HCT116 (cell line): ENCODE measurements around the gene IGFBP6. TPM values are rescaled to one million over a fixed set of nuclear protein-coding genes. Genes with fewer than 3 reads are reported as not detected.

Source experiments
- ATAC-seq: fragments of 200-7000 bp; cut with Tn5 transposase; 2 replicates; pipeline ENCODE4 v1.9.1; 2020; ENCODE audit warnings: mild to moderate bottlenecking, moderate library complexity
- BruUV-seq: library from RNA; stranded (reverse); fragments of 400-500 nt; replicated peaks from 2 replicates; lab custom pipeline; 2021; lab: Mats Ljungman, UMichigan
- CTCF ChIA-PET: fragments of 300-600 bp; sonication (Branson Sonifier 250); formaldehyde crosslinking; loops from one replicate; lab custom pipeline; 2021; ENCODE audit warnings: antibody characterized with exemption; lab: Charles Lee
- POLR2A ChIA-PET: fragments of 300-600, 350-600 bp; sonication (Branson Sonifier 250); formaldehyde crosslinking; loops from one replicate; lab custom pipeline; 2021; ENCODE audit warnings: antibody characterized with exemption; lab: Charles Lee
- RAD21 ChIA-PET, 2 experiments: fragments of 300-600 bp; sonication (Branson Sonifier 250); formaldehyde crosslinking; loops; one replicate each; lab custom pipeline; 2023; ENCODE audit warnings: low total read pairs in 2 of 2; ENCODE audit not compliant: uncharacterized antibody in 2 of 2, unreplicated experiment in 2 of 2, low non-redundant PET in 1 of 2; lab: Charles Lee
- DNase-seq: peaks from one replicate; pipeline ENCODE4 v3.0.0-alpha.2; 2010; ENCODE audit warnings: low read depth, low spot score
- H2AFZ ChIP-seq: fragments of 200-600 bp; shearing (Covaris generic), sonication (generic); 2 replicates; pipeline ENCODE4 v1.6.1; 2017; ENCODE audit warnings: low read depth, mixed run types, mixed read lengths, antibody characterized with exemption, low read length; ENCODE audit not compliant: poor library complexity, severe bottlenecking
- H3K27ac ChIP-seq: 2 replicates; pipeline ENCODE4 v1.5.1; 2012; ENCODE audit warnings: low read depth, low read length
- H3K27me3 ChIP-seq: fragments of 200-600 bp; sonication (generic); 2 replicates; pipeline ENCODE4 v1.6.1; 2016; ENCODE audit warnings: mixed run types, low read length, mixed read lengths; ENCODE audit not compliant: insufficient read depth
- H3K36me3 ChIP-seq, 2 experiments: fragments of 200-500 bp in 1 of 2; fragments of 200-600 bp in 1 of 2; sonication (Bioruptor generic) in 1 of 2; sonication (generic) in 1 of 2; 2 replicates each; pipeline versions ENCODE4 v1.5.1 to v1.6.1; 2014 to 2016; ENCODE audit warnings: low read length in 2 of 2, inconsistent platforms in 1 of 2, mixed read lengths in 1 of 2, mixed run types in 1 of 2; ENCODE audit not compliant: insufficient read depth in 2 of 2, control insufficient read depth in 1 of 2
- H3K4me1 ChIP-seq, 2 experiments: fragments of 200-600 bp in 1 of 2; sonication (generic) in 1 of 2; 2 replicates each; pipeline versions ENCODE4 v1.5.1 to v1.6.1; 2012 to 2017; ENCODE audit warnings: low read length in 2 of 2, inconsistent platforms in 1 of 2, mild to moderate bottlenecking in 1 of 2, mixed read lengths in 1 of 2, mixed run types in 1 of 2, moderate library complexity in 1 of 2; ENCODE audit not compliant: insufficient read depth in 2 of 2, control insufficient read depth in 1 of 2
- H3K4me2 ChIP-seq: fragments of 200-600 bp; sonication (generic); 2 replicates; pipeline ENCODE4 v1.6.1; 2017; ENCODE audit warnings: mixed run types, low read length, mixed read lengths
- H3K4me3 ChIP-seq, 2 experiments: fragments of 200-600 bp in 1 of 2; sonication (generic) in 1 of 2; replicated peaks in 1 of 2; 2 replicates each; pipeline ENCODE4 v1.5.1; 2011 to 2016; ENCODE audit warnings: low read length in 2 of 2, control low read depth in 1 of 2, low read depth in 1 of 2, mild to moderate bottlenecking in 1 of 2, mixed read lengths in 1 of 2, mixed run types in 1 of 2
- H3K79me2 ChIP-seq: fragments of 200-600 bp; sonication (generic); 2 replicates; pipeline ENCODE4 v1.6.1; 2017; ENCODE audit warnings: mild to moderate bottlenecking, mixed run types, low read length, moderate library complexity, mixed read lengths; ENCODE audit not compliant: insufficient read depth
- H3K9ac ChIP-seq: fragments of 200-600 bp; sonication (generic); 2 replicates; pipeline ENCODE4 v1.6.1; 2016; ENCODE audit warnings: low read length, mixed read lengths
- H3K9me2 ChIP-seq: fragments of 200-600 bp; sonication (generic), shearing (Covaris generic); 2 replicates; pipeline ENCODE4 v1.6.1; 2017; ENCODE audit warnings: mixed run types, mild to moderate bottlenecking, moderate library complexity; ENCODE audit not compliant: insufficient read depth
- H3K9me3 ChIP-seq, 2 experiments: fragments of 200-500 bp in 1 of 2; fragments of 200-600 bp in 1 of 2; sonication (Bioruptor generic) in 1 of 2; sonication (generic) in 1 of 2; 2 replicates each; pipeline ENCODE4 v1.6.1; 2014 to 2017; ENCODE audit warnings: low read length in 2 of 2, mixed read lengths in 2 of 2, inconsistent platforms in 1 of 2, low read depth in 1 of 2, mild to moderate bottlenecking in 1 of 2, mixed run types in 1 of 2, moderate library complexity in 1 of 2; ENCODE audit not compliant: control insufficient read depth in 1 of 2, insufficient read depth in 1 of 2
- H4K20me1 ChIP-seq: fragments of 200-600 bp; sonication (generic), shearing (Covaris generic); 2 replicates; pipeline ENCODE4 v1.6.1; 2017; ENCODE audit warnings: mixed run types, mild to moderate bottlenecking, moderate library complexity; ENCODE audit not compliant: insufficient read depth
- ATF3 ChIP-seq: IDR thresholded peaks from 2 replicates; pipeline ENCODE4 v1.6.1; 2012
- CTCF ChIP-seq, 3 experiments: fragments of 200-600 bp in 1 of 3; sonication (generic) in 1 of 3; IDR thresholded peaks in 2 of 3; conservative IDR thresholded peaks in 1 of 3; 2 replicates each; pipeline ENCODE4 v1.5.1; 2012 to 2017; ENCODE audit warnings: low read depth in 2 of 3, low read length in 2 of 3, antibody characterized with exemption in 1 of 3, borderline replicate concordance in 1 of 3, control low read depth in 1 of 3, mild to moderate bottlenecking in 1 of 3, mixed read lengths in 1 of 3, mixed run types in 1 of 3, moderate library complexity in 1 of 3; ENCODE audit not compliant: insufficient read depth in 1 of 3
- EGR1 ChIP-seq: IDR thresholded peaks from 2 replicates; pipeline ENCODE4 v1.6.1; 2012; ENCODE audit warnings: low read depth
- EZH2 ChIP-seq: fragments of 200-600 bp; sonication (generic); IDR thresholded peaks from 2 replicates; pipeline ENCODE4 v1.6.1; 2017; ENCODE audit warnings: antibody characterized with exemption, mixed run types
- FOSL1 ChIP-seq: IDR thresholded peaks from 2 replicates; pipeline ENCODE4 v1.6.1; 2012; ENCODE audit warnings: low read depth
- JUND ChIP-seq: IDR thresholded peaks from 2 replicates; pipeline ENCODE4 v1.6.1; 2012
- RAD21 ChIP-seq: IDR thresholded peaks from 2 replicates; pipeline ENCODE4 v1.6.1; 2012; ENCODE audit warnings: low read depth, mild to moderate bottlenecking
- SIN3A ChIP-seq: IDR thresholded peaks from 2 replicates; pipeline ENCODE4 v1.6.1; 2012; ENCODE audit warnings: low read depth
- SP1 ChIP-seq: IDR thresholded peaks from 2 replicates; pipeline ENCODE4 v1.6.1; 2012; ENCODE audit warnings: low read depth
- SRF ChIP-seq: IDR thresholded peaks from 2 replicates; pipeline ENCODE4 v1.6.1; 2012; ENCODE audit warnings: low read depth
- YY1 ChIP-seq: IDR thresholded peaks from 2 replicates; pipeline ENCODE4 v1.6.1; 2011; ENCODE audit warnings: low read length, low read depth, moderate library complexity, mild to moderate bottlenecking; ENCODE audit not compliant: insufficient replicate concordance; ENCODE audit errors: extremely low read depth
- ZBTB33 ChIP-seq: IDR thresholded peaks from 2 replicates; pipeline ENCODE4 v1.6.1; 2011; ENCODE audit warnings: mild to moderate bottlenecking, low read length, moderate library complexity; ENCODE audit not compliant: insufficient replicate concordance; ENCODE audit errors: extremely low read depth
- ZNF274 ChIP-seq: fragments of 200-500 bp; sonication (Bioruptor generic); IDR thresholded peaks from 2 replicates; pipeline ENCODE4 v1.6.1; 2014; ENCODE audit warnings: mild to moderate bottlenecking, low read depth, low read length, inconsistent platforms
- intact Hi-C: fragments of 100-400 bp; cut with micrococcal nuclease; formaldehyde crosslinking; loops from 2 replicates; pipeline ENCODE4 v1.10.0; 2022
- total RNA-seq: library from RNA; stranded (reverse); gene quantifications from one replicate; pipeline ENCODE4 v1.2.1, GENCODE V29; 2021; ENCODE audit not compliant: unreplicated experiment
- TF ChIP-seq, protein P1 (sequence below): IDR thresholded peaks from 2 replicates; pipeline ENCODE4 v1.6.1; 2012; ENCODE audit warnings: low read depth

IGFBP6 gene
- total RNA-seq, 1 experiment from 2014 or later: 83.4 TPM

- H3K27me3 ChIP-seq: no peaks in the 10 kb centered on the region
- CTCF ChIA-PET: no interaction called here
- POLR2A ChIA-PET: interaction anchor here (1.7 kb wide), 1 partner anchor 51 kb away, joined by 4 read pairs; the partner anchor contains the start of gene EIF4B
These were observed 41.2 kb upstream of the IGFBP6 start for GRCh38 chr12:53056296-53056695.

More at GRCh38 chr12:53056296-53056695, 41.2 kb upstream of the IGFBP6 start:
- ATAC-seq: no peak
- H3K36me3 ChIP-seq: no peaks in the 10 kb centered on the region
- H3K4me3 ChIP-seq: no peak overlapping the region
- H2AFZ ChIP-seq: no peak overlapping the region
- H3K27ac ChIP-seq: no peak overlapping the region
- DNase-seq: no peak
- H3K4me1 ChIP-seq: peaks cover 31 to 46% of the 10 kb centered on the region in 2 experiments
- H3K9me3 ChIP-seq: no peaks in the 10 kb centered on the region
- RAD21 ChIA-PET: no interaction called here
- TF ChIP-seq YY1 (no peak), ZBTB33 (no peak), ZNF274 (no peak), CTCF (IDR thresholded peaks at IDR 0.05 in 2 of 3, conservative IDR thresholded peaks at IDR 0.05 in 1 of 3; ENCODE audit: borderline replicate concordance in 1 of 3, insufficient read depth in 1 of 3, low read depth in 2 of 3, low read length in 2 of 3) (no peak), SRF (no peak), JUND (no peak), ATF3 (no peak), EGR1 (no peak), RAD21 (no peak), SIN3A (no peak), EZH2 (no peak), FOSL1 (no peak), SP1 (no peak)
- TF ChIP-seq, protein P1, sequence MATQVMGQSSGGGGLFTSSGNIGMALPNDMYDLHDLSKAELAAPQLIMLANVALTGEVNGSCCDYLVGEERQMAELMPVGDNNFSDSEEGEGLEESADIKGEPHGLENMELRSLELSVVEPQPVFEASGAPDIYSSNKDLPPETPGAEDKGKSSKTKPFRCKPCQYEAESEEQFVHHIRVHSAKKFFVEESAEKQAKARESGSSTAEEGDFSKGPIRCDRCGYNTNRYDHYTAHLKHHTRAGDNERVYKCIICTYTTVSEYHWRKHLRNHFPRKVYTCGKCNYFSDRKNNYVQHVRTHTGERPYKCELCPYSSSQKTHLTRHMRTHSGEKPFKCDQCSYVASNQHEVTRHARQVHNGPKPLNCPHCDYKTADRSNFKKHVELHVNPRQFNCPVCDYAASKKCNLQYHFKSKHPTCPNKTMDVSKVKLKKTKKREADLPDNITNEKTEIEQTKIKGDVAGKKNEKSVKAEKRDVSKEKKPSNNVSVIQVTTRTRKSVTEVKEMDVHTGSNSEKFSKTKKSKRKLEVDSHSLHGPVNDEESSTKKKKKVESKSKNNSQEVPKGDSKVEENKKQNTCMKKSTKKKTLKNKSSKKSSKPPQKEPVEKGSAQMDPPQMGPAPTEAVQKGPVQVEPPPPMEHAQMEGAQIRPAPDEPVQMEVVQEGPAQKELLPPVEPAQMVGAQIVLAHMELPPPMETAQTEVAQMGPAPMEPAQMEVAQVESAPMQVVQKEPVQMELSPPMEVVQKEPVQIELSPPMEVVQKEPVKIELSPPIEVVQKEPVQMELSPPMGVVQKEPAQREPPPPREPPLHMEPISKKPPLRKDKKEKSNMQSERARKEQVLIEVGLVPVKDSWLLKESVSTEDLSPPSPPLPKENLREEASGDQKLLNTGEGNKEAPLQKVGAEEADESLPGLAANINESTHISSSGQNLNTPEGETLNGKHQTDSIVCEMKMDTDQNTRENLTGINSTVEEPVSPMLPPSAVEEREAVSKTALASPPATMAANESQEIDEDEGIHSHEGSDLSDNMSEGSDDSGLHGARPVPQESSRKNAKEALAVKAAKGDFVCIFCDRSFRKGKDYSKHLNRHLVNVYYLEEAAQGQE: no peak
- H3K9me2 ChIP-seq: no peaks in the 10 kb centered on the region
- peaks cover 10% of the 10 kb centered on the region; the same call in 1 of the 2 replicates for H3K79me2 ChIP-seq
- no TSS peak for BruUV-seq
- intact Hi-C loops: no loop called here
- H4K20me1 ChIP-seq: no peaks in the 10 kb centered on the region
- no peak overlapping the region for H3K9ac ChIP-seq
- no peak overlapping the region for H3K4me2 ChIP-seq
